Stimulated activated naive CD8-positive, alpha-beta T cell treated with anti-CD3 and anti-CD28 coated beads, Interleukin-15, amount 100 ng/mL, for 72 hours (primary cell): Measurements from ENCODE around the gene FHAD1.
A peak's percentile ranks its signal among the peaks of the same experiment; 100 is the strongest.

Experiments used
- ATAC-seq: fragments of 150-1000 bp; cut with Tn5 transposase; 2 replicates; pipeline ENCODE4 v1.10.0; 2021; ENCODE audit warnings: mild to moderate bottlenecking, moderate library complexity
- DNase-seq, 2 donors: peaks; one replicate each; pipeline ENCODE4 v3.0.0; 2021 to 2022
- H3K27ac Mint-ChIP-seq, 2 donors: one replicate each; pipeline ENCODE4 v1.8.0; 2022; ENCODE audit warnings: mild to moderate bottlenecking in 2 of 2, mixed read lengths in 2 of 2, moderate library complexity in 2 of 2
- H3K27me3 Mint-ChIP-seq: one replicate; pipeline ENCODE4 v1.8.0; 2022; ENCODE audit warnings: mixed read lengths
- H3K4me1 Mint-ChIP-seq: one replicate; pipeline ENCODE4 v1.8.0; 2022; ENCODE audit warnings: mild to moderate bottlenecking, mixed read lengths
- H3K4me3 Mint-ChIP-seq, 2 donors: one replicate each; pipeline ENCODE4 v1.8.0; 2022; ENCODE audit warnings: mild to moderate bottlenecking in 2 of 2, mixed read lengths in 2 of 2, moderate library complexity in 1 of 2
- H3K9me3 Mint-ChIP-seq, 2 donors: one replicate each; pipeline ENCODE4 v1.8.0; 2022; ENCODE audit warnings: mixed read lengths in 2 of 2

The FHAD1 gene

GRCh38 chr1:15275921-15276683 is 29.1 kb downstream of the FHAD1 start:
- Mint-ChIP-seq H3K27me3 (peaks cover 59% of the 10 kb centered on the region), H3K4me3 (no peak overlapping the region), H3K9me3 (no peaks in the 10 kb centered on the region), H3K4me1 (peaks cover 6% of the 10 kb centered on the region), H3K27ac (no peak overlapping the region)
- ATAC-seq: no peak
- no peak for DNase-seq

- H3K9me3 Mint-ChIP-seq: no peaks in the 10 kb centered on the region
- no peak overlapping the region for H3K4me3 Mint-ChIP-seq
- peaks cover 6% of the 10 kb centered on the region for H3K4me1 Mint-ChIP-seq
- no peak for ATAC-seq
- DNase-seq: no peak
- no peak overlapping the region for H3K27ac Mint-ChIP-seq
- H3K27me3 Mint-ChIP-seq: peaks cover 59% of the 10 kb centered on the region
These were observed 29.8 kb downstream of the FHAD1 start for GRCh38 chr1:15276691-15277446.

GRCh38 chr1:15277447-15277838 is 30.4 kb downstream of the FHAD1 start:
- no peak overlapping the region for H3K4me3 Mint-ChIP-seq
- no peak for ATAC-seq
- H3K27me3 Mint-ChIP-seq: peaks cover 57% of the 10 kb centered on the region
- no peak overlapping the region for H3K27ac Mint-ChIP-seq
- no peaks in the 10 kb centered on the region for H3K9me3 Mint-ChIP-seq
- no peak for DNase-seq
- peaks cover 3% of the 10 kb centered on the region for H3K4me1 Mint-ChIP-seq

- no peak for ATAC-seq
- no peaks in the 10 kb centered on the region for H3K9me3 Mint-ChIP-seq
- no peak for DNase-seq
- no peaks in the 10 kb centered on the region for H3K4me1 Mint-ChIP-seq
- H3K27ac Mint-ChIP-seq: no peak overlapping the region
- no peak overlapping the region for H3K4me3 Mint-ChIP-seq
- H3K27me3 Mint-ChIP-seq: peaks cover 58% of the 10 kb centered on the region
These were observed 30.9 kb downstream of the FHAD1 start for GRCh38 chr1:15277933-15278332.

GRCh38 chr1:15279576-15280230 is 32.7 kb downstream of the FHAD1 start:
- Mint-ChIP-seq H3K4me3 (no peak overlapping the region), H3K27me3 (peaks cover 49% of the 10 kb centered on the region), H3K4me1 (no peaks in the 10 kb centered on the region), H3K27ac (no peak overlapping the region), H3K9me3 (no peaks in the 10 kb centered on the region)
- ATAC-seq (no peak), DNase-seq (no peak)

GRCh38 chr1:15280416-15280815 is 33.4 kb downstream of the FHAD1 start:
- ATAC-seq (no peak), DNase-seq (no peak)
- Mint-ChIP-seq H3K9me3 (no peaks in the 10 kb centered on the region), H3K27me3 (peaks cover 45% of the 10 kb centered on the region), H3K27ac (no peak overlapping the region), H3K4me1 (no peaks in the 10 kb centered on the region), H3K4me3 (no peak overlapping the region)

GRCh38 chr1:15282038-15282437 is 35.0 kb downstream of the FHAD1 start:
- Mint-ChIP-seq H3K27ac (no peak overlapping the region), H3K4me3 (no peak overlapping the region), H3K9me3 (peaks cover 4 to 5% of the 10 kb centered on the region in 2 donors), H3K27me3 (peaks cover 28% of the 10 kb centered on the region), H3K4me1 (no peaks in the 10 kb centered on the region)
- no peak for ATAC-seq
- DNase-seq: no peak

- Mint-ChIP-seq H3K27ac (no peak overlapping the region), H3K4me1 (no peaks in the 10 kb centered on the region), H3K9me3 (peaks cover 8 to 10% of the 10 kb centered on the region in 2 donors), H3K27me3 (peaks cover 26% of the 10 kb centered on the region), H3K4me3 (no peak overlapping the region)
- ATAC-seq (no peak), DNase-seq (no peak)
These were observed 35.9 kb downstream of the FHAD1 start for GRCh38 chr1:15282810-15283474.

- H3K27me3 Mint-ChIP-seq: peaks cover 32% of the 10 kb centered on the region
- DNase-seq (no peak), ATAC-seq (no peak)
- no peak overlapping the region for H3K4me3 Mint-ChIP-seq
- peaks cover 8 to 10% of the 10 kb centered on the region in 2 donors for H3K9me3 Mint-ChIP-seq
- H3K4me1 Mint-ChIP-seq: no peaks in the 10 kb centered on the region
- H3K27ac Mint-ChIP-seq: no peak overlapping the region
These were observed 36.5 kb downstream of the FHAD1 start for GRCh38 chr1:15283526-15283925.

- H3K27me3 Mint-ChIP-seq: peaks cover 35% of the 10 kb centered on the region
- DNase-seq: no peak
These were observed 39.4 kb downstream of the FHAD1 start for GRCh38 chr1:15286452-15286851.

GRCh38 chr1:15287035-15287979 is 40.3 kb downstream of the FHAD1 start:
- ATAC-seq (no peak), DNase-seq (no peak)
- H3K4me1 Mint-ChIP-seq: peaks cover 13% of the 10 kb centered on the region
- peaks cover 8 to 10% of the 10 kb centered on the region in 2 donors for H3K9me3 Mint-ChIP-seq
- peaks cover 27% of the 10 kb centered on the region for H3K27me3 Mint-ChIP-seq
- H3K4me3 Mint-ChIP-seq: no peak overlapping the region
- H3K27ac Mint-ChIP-seq: peak overlapping the region in 1 of 2 donors; percentile 65

More at GRCh38 chr1:15286452-15286851, 39.4 kb downstream of the FHAD1 start:
- no peak overlapping the region for H3K4me3 Mint-ChIP-seq
- no peak for ATAC-seq
- H3K9me3 Mint-ChIP-seq: peaks cover 8 to 10% of the 10 kb centered on the region in 2 donors
- no peak overlapping the region for H3K27ac Mint-ChIP-seq
- H3K4me1 Mint-ChIP-seq: peaks cover 13% of the 10 kb centered on the region

- peaks cover 22% of the 10 kb centered on the region for H3K27me3 Mint-ChIP-seq
- no peak for ATAC-seq
- H3K4me1 Mint-ChIP-seq: peaks cover 13% of the 10 kb centered on the region
- no peak overlapping the region for H3K4me3 Mint-ChIP-seq
- no peak overlapping the region for H3K27ac Mint-ChIP-seq
- no peak for DNase-seq
- H3K9me3 Mint-ChIP-seq: peaks cover 8 to 10% of the 10 kb centered on the region in 2 donors
These were observed 41.3 kb downstream of the FHAD1 start for GRCh38 chr1:15288173-15288926.

- no peak overlapping the region for H3K4me3 Mint-ChIP-seq
These were observed 42.2 kb downstream of the FHAD1 start for GRCh38 chr1:15289251-15289651.

GRCh38 chr1:15290382-15290781 is 43.4 kb downstream of the FHAD1 start:
- peak overlapping the region; percentile 4 to 75 for H3K27ac Mint-ChIP-seq
- H3K27me3 Mint-ChIP-seq: peaks cover 22% of the 10 kb centered on the region
- peaks cover 8 to 10% of the 10 kb centered on the region in 2 donors for H3K9me3 Mint-ChIP-seq
- peaks cover 13% of the 10 kb centered on the region for H3K4me1 Mint-ChIP-seq
- peak; percentile 95 for ATAC-seq
- peak overlapping the region in 1 of 2 donors; percentile 36 for H3K4me3 Mint-ChIP-seq
- peak in 1 of 2 donors; percentile 34 for DNase-seq

More at GRCh38 chr1:15289251-15289651, 42.2 kb downstream of the FHAD1 start:
- H3K27ac Mint-ChIP-seq: no peak overlapping the region
- peaks cover 8 to 10% of the 10 kb centered on the region in 2 donors for H3K9me3 Mint-ChIP-seq
- DNase-seq (no peak), ATAC-seq (no peak)
- peaks cover 13% of the 10 kb centered on the region for H3K4me1 Mint-ChIP-seq
- H3K27me3 Mint-ChIP-seq: peaks cover 22% of the 10 kb centered on the region
